SK-N-SH treated with all-trans-retinoic acid at 6 μM for 48 hours (cell line): ENCODE measurements around the gene COX14.
"Not testable (repeated sequence)": the region's sequence is repeated elsewhere in the genome, so short reads cannot be mapped to it uniquely, and the experiment has no call there.

Source experiments
- ATAC-seq: fragments of 200-7000 bp; cut with Tn5 transposase; 3 replicates; pipeline ENCODE4 v1.9.1; 2020; ENCODE audit warnings: mild to moderate bottlenecking, moderate library complexity
- ARNTL ChIP-seq: fragments of 450-650 bp; formaldehyde crosslinking; IDR thresholded peaks from 2 replicates; pipeline ENCODE4 v1.5.0; 2020; ENCODE audit warnings: low read depth, mild to moderate bottlenecking, moderate library complexity, borderline replicate concordance
- BACH2 ChIP-seq: fragments of 250-450 bp; sonication (Bioruptor Pico); IDR thresholded peaks from 2 replicates; pipeline ENCODE4 v1.9.0; 2021; ENCODE audit warnings: mild to moderate bottlenecking, borderline replicate concordance
- CREB5 ChIP-seq: fragments of 250-450 bp; sonication (Bioruptor Pico); IDR thresholded peaks from 2 replicates; pipeline ENCODE4 v1.5.1; 2020; ENCODE audit warnings: low read depth, mild to moderate bottlenecking, moderate library complexity
- CSDC2 ChIP-seq: fragments of 250-450 bp; sonication (Bioruptor Pico); IDR thresholded peaks from 2 replicates; pipeline ENCODE4 v1.5.0; 2020; ENCODE audit warnings: mild to moderate bottlenecking, moderate library complexity
- CSRNP3 ChIP-seq: fragments of 250-450 bp; sonication (Bioruptor Pico); IDR thresholded peaks from 2 replicates; pipeline ENCODE4 v1.5.1; 2021; ENCODE audit warnings: mild to moderate bottlenecking, moderate library complexity
- ESRRG ChIP-seq: fragments of 250-450 bp; sonication (Bioruptor Pico); IDR thresholded peaks from 2 replicates; pipeline ENCODE4 v1.6.1; 2021; ENCODE audit warnings: mild to moderate bottlenecking
- GLIS3 ChIP-seq: fragments of 250-450 bp; sonication (Bioruptor Pico); IDR thresholded peaks from 2 replicates; pipeline ENCODE4 v1.5.0; 2020; ENCODE audit warnings: mild to moderate bottlenecking, moderate library complexity
- ISL1 ChIP-seq: fragments of 250-450 bp; sonication (Bioruptor Pico); IDR thresholded peaks from 2 replicates; pipeline ENCODE4 v2.1.2; 2022; ENCODE audit warnings: mild to moderate bottlenecking, moderate library complexity
- OSR1 ChIP-seq: fragments of 250-450 bp; sonication (Bioruptor Pico); IDR thresholded peaks from 2 replicates; pipeline ENCODE4 v1.8.0; 2022; ENCODE audit warnings: moderate library complexity, mild to moderate bottlenecking, inconsistent platforms
- PATZ1 ChIP-seq: fragments of 250-450 bp; sonication (Bioruptor Pico); IDR thresholded peaks from 2 replicates; pipeline ENCODE4 v1.8.0; 2020; ENCODE audit warnings: mild to moderate bottlenecking, moderate library complexity, borderline replicate concordance
- POU6F1 ChIP-seq: fragments of 250-450 bp; sonication (Bioruptor Pico); IDR thresholded peaks from 2 replicates; pipeline ENCODE4 v1.8.0; 2021; ENCODE audit warnings: low read depth, mild to moderate bottlenecking, moderate library complexity, borderline replicate concordance
- PPARA ChIP-seq: fragments of 250-450 bp; sonication (Bioruptor Pico); IDR thresholded peaks from 2 replicates; pipeline ENCODE4 v1.5.0; 2020; ENCODE audit warnings: mild to moderate bottlenecking, borderline replicate concordance
- RARB ChIP-seq: fragments of 250-450 bp; sonication (Bioruptor Pico); IDR thresholded peaks from 2 replicates; pipeline ENCODE4 v1.8.0; 2021; ENCODE audit warnings: mild to moderate bottlenecking, moderate library complexity
- SNAI2 ChIP-seq: fragments of 250-450 bp; sonication (Bioruptor Pico); IDR thresholded peaks from 2 replicates; pipeline ENCODE4 v1.5.0; 2020; ENCODE audit warnings: mild to moderate bottlenecking, moderate library complexity
- TCF4 ChIP-seq: fragments of 250-450 bp; sonication (Bioruptor Pico); IDR thresholded peaks from 2 replicates; pipeline ENCODE4 v1.8.0; 2021; ENCODE audit warnings: mild to moderate bottlenecking, moderate library complexity, borderline replicate concordance
- TOX ChIP-seq: fragments of 250-450 bp; sonication (Bioruptor Pico); IDR thresholded peaks from 2 replicates; pipeline ENCODE4 v1.8.0; 2021; ENCODE audit warnings: mild to moderate bottlenecking, moderate library complexity, borderline replicate concordance
- TSHZ2 ChIP-seq: fragments of 250-450 bp; sonication (Bioruptor Pico); IDR thresholded peaks from 2 replicates; pipeline ENCODE4 v1.5.0; 2020; ENCODE audit warnings: mild to moderate bottlenecking, moderate library complexity
- ZC3H10 ChIP-seq: fragments of 250-450 bp; sonication (Bioruptor Pico); IDR thresholded peaks from 2 replicates; pipeline ENCODE4 v1.5.1; 2021; ENCODE audit warnings: mild to moderate bottlenecking, moderate library complexity
- ZFP30 ChIP-seq: fragments of 450-650 bp; formaldehyde crosslinking; IDR thresholded peaks from 2 replicates; pipeline ENCODE4 v1.5.0; 2022; ENCODE audit warnings: mild to moderate bottlenecking, moderate library complexity
- ZNF565 ChIP-seq: fragments of 450-650 bp; formaldehyde crosslinking; conservative IDR thresholded peaks from 2 replicates; pipeline ENCODE4 v1.5.0; 2020; ENCODE audit warnings: low read depth, mild to moderate bottlenecking, moderate library complexity
- ZNF70 ChIP-seq: fragments of 450-650 bp; formaldehyde crosslinking; IDR thresholded peaks from 2 replicates; pipeline ENCODE4 v1.5.0; 2020; ENCODE audit warnings: mild to moderate bottlenecking, moderate library complexity
- ZNF8 ChIP-seq: fragments of 450-650 bp; formaldehyde crosslinking; IDR thresholded peaks from 2 replicates; pipeline ENCODE4 v1.5.0; 2020; ENCODE audit warnings: mild to moderate bottlenecking, moderate library complexity

COX14 gene

GRCh38 chr12:50142993-50143392, 31.0 kb downstream of the COX14 start:
- ATAC-seq, result no peak
- TF ChIP-seq RARB (CRISPR knock-in tag), result no peak
- TF ChIP-seq, all 23 proteins: peak for 0

- no peak for TF ChIP-seq ZFP30 (CRISPR knock-in tag)
- TF ChIP-seq ZC3H10 (CRISPR knock-in tag), result no peak
- TF ChIP-seq CSRNP3 (CRISPR knock-in tag), result no peak
- no peak for TF ChIP-seq TOX
- TF ChIP-seq ARNTL (CRISPR knock-in tag), result no peak
- TF ChIP-seq CSDC2, result no peak
- no peak for TF ChIP-seq TSHZ2
- no peak for TF ChIP-seq GLIS3
- TF ChIP-seq OSR1 (CRISPR knock-in tag), result no peak
- no peak for TF ChIP-seq ESRRG (CRISPR knock-in tag)
- no peak for TF ChIP-seq CREB5 (CRISPR knock-in tag)
- no peak for TF ChIP-seq PATZ1 (CRISPR knock-in tag)
- no peak for TF ChIP-seq SNAI2
- TF ChIP-seq ISL1, result no peak
- TF ChIP-seq ZNF70 (CRISPR knock-in tag), result no peak
- TF ChIP-seq RARB (CRISPR knock-in tag), result no peak
- no peak for TF ChIP-seq POU6F1 (CRISPR knock-in tag)
- TF ChIP-seq TCF4 (CRISPR knock-in tag), result no peak
- TF ChIP-seq BACH2 (CRISPR knock-in tag), result no peak
- TF ChIP-seq ZNF565 (CRISPR knock-in tag), result no peak
- no peak for ATAC-seq
Measured at GRCh38 chr12:50145439-50145838, 33.4 kb downstream of the COX14 start.

GRCh38 chr12:50147281-50147680, 35.2 kb downstream of the COX14 start:
- ATAC-seq, result no peak
- TF ChIP-seq CSDC2 (no peak), TOX (no peak), POU6F1 (CRISPR knock-in tag) (no peak), ESRRG (CRISPR knock-in tag) (no peak), ZNF8 (CRISPR knock-in tag) (no peak), PPARA (CRISPR knock-in tag) (no peak), ISL1 (no peak), CSRNP3 (CRISPR knock-in tag) (no peak), ZNF565 (CRISPR knock-in tag) (no peak), RARB (CRISPR knock-in tag) (no peak), SNAI2 (no peak)

- not testable (repeated sequence) for ATAC-seq
Measured at GRCh38 chr12:50148011-50148410, 36.0 kb downstream of the COX14 start.
